ELF-1 (cell line): ENCODE measurements around the gene C17orf100.
"Not testable (repeated sequence)": the region's sequence is repeated elsewhere in the genome, so short reads cannot be mapped to it uniquely, and the experiment has no call there.

Source experiments
- DNase-seq: peaks from one replicate; pipeline ENCODE4 v3.0.0-alpha.2; 2016; ENCODE audit warnings: low read depth, low spot score

Gene C17orf100

GRCh38 chr17:6641247-6641863 lies 10.2 kb upstream of the C17orf100 start:
- DNase-seq = no peak

- DNase-seq = no peak
Observed at GRCh38 chr17:6642592-6642991, 9.0 kb upstream of the C17orf100 start.

- no peak for DNase-seq
Observed at GRCh38 chr17:6643451-6644125, 8.0 kb upstream of the C17orf100 start.

- no peak for DNase-seq
Observed at GRCh38 chr17:6648181-6648580, 3.4 kb upstream of the C17orf100 start.

GRCh38 chr17:6651919-6652452 lies 424 bp downstream of the C17orf100 start:
- DNase-seq = peak; percentile 49

- DNase-seq = peak; percentile 82
Observed at GRCh38 chr17:6654841-6655731, 3.5 kb downstream of the C17orf100 start.

GRCh38 chr17:6655732-6656361 lies 4.3 kb downstream of the C17orf100 start:
- not testable (repeated sequence) for DNase-seq

GRCh38 chr17:6656797-6657632 lies 5.5 kb downstream of the C17orf100 start:
- DNase-seq = peak; percentile 46

- DNase-seq = no peak
Observed at GRCh38 chr17:6657633-6658287, 6.2 kb downstream of the C17orf100 start.

- not testable (repeated sequence) for DNase-seq
Observed at GRCh38 chr17:6658411-6658810, 6.8 kb downstream of the C17orf100 start.

- no peak for DNase-seq
Observed at GRCh38 chr17:6660101-6660500, 8.5 kb downstream of the C17orf100 start.

GRCh38 chr17:6660805-6661463 lies 9.4 kb downstream of the C17orf100 start:
- no peak for DNase-seq

- no peak for DNase-seq
Observed at GRCh38 chr17:6661464-6661848, 9.9 kb downstream of the C17orf100 start.

- not testable (repeated sequence) for DNase-seq
Observed at GRCh38 chr17:6663200-6663599, 11.6 kb downstream of the C17orf100 start.

GRCh38 chr17:6666077-6666521 lies 14.5 kb downstream of the C17orf100 start:
- peak; percentile 85 for DNase-seq

GRCh38 chr17:6666557-6666956 lies 15.0 kb downstream of the C17orf100 start:
- DNase-seq = no peak

- DNase-seq = no peak
Observed at GRCh38 chr17:6667516-6667915, 16.0 kb downstream of the C17orf100 start.

- no peak for DNase-seq
Observed at GRCh38 chr17:6668219-6668618, 16.7 kb downstream of the C17orf100 start.

GRCh38 chr17:6668727-6669425 lies 17.3 kb downstream of the C17orf100 start:
- no peak for DNase-seq
